ENCODE data around the gene ADGRD2. TPM values are rescaled to one million over a fixed set of nuclear protein-coding genes. Genes with fewer than 3 reads are reported as not detected.

Gene ADGRD2
- total RNA-seq, 1 experiment from 2014 or later: not detected

DNA sequence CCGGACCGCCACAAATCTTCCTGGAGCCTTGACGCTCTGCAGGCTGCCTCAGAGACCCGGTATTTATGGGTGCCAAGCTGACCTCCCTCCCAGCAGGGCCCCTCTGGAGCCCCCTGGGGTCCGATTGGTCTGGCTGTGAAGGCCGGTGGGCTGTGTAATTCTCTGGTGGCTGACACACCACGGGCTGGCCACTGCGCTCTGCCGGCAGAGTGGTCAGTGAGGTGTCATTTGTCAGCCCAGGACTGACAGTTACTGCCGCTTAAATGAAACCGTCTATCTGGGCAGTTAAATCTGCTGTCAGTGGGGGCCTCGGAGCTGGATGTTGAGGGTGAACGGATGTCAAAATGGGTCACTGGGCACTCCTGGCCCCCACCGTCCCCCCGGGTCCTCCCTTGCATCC, 46.2 kb downstream of the ADGRD2 start:
- BruUV-seq (replicated peaks): no TSS peak
- H3K4me1 Mint-ChIP-seq (ENCODE audit: low read depth, unreplicated experiment): no peaks in the 10 kb centered on the region
- no peak for TF ChIP-seq CTCF (IDR thresholded peaks at IDR 0.05; ENCODE audit: unreplicated experiment)
- DNase-seq: no peak
- peaks cover 92% of the 10 kb centered on the region for H3K27me3 Mint-ChIP-seq (ENCODE audit: unreplicated experiment)
- no peaks in the 10 kb centered on the region for H3K9me3 Mint-ChIP-seq (ENCODE audit: low read depth, unreplicated experiment)
- CTCF ChIA-PET: interaction anchor here (0.7 kb wide), 1 partner anchor 1012 kb away, joined by 3 read pairs; no protein-coding TSS in a partner anchor
- H3K36me3 Mint-ChIP-seq (ENCODE audit: insufficient read depth, unreplicated experiment): peaks cover 3% of the 10 kb centered on the region
- no peak overlapping the region for H3K27ac Mint-ChIP-seq (ENCODE audit: unreplicated experiment)
- no peak overlapping the region for H3K4me3 Mint-ChIP-seq (ENCODE audit: low read depth, unreplicated experiment)
- intact Hi-C loops (cut with micrococcal nuclease; ENCODE audit: unreplicated experiment): no loop called here

- no peak for TF ChIP-seq CTCF (IDR thresholded peaks at IDR 0.05; ENCODE audit: unreplicated experiment)
- Mint-ChIP-seq H3K27ac (ENCODE audit: unreplicated experiment) (no peak overlapping the region), H3K27me3 (ENCODE audit: unreplicated experiment) (peaks cover 87% of the 10 kb centered on the region), H3K4me3 (ENCODE audit: low read depth, unreplicated experiment) (no peak overlapping the region), H3K9me3 (ENCODE audit: low read depth, unreplicated experiment) (no peaks in the 10 kb centered on the region), H3K36me3 (ENCODE audit: insufficient read depth, unreplicated experiment) (peaks cover 1% of the 10 kb centered on the region), H3K4me1 (ENCODE audit: low read depth, unreplicated experiment) (no peaks in the 10 kb centered on the region)
- intact Hi-C loops (cut with micrococcal nuclease; ENCODE audit: unreplicated experiment): no loop called here
- no peak for DNase-seq
- CTCF ChIA-PET: no interaction called here
- BruUV-seq (replicated peaks): no TSS peak
Measured at GRCh38 chr9:124497441-124497840, 47.2 kb downstream of the ADGRD2 start.

DNA sequence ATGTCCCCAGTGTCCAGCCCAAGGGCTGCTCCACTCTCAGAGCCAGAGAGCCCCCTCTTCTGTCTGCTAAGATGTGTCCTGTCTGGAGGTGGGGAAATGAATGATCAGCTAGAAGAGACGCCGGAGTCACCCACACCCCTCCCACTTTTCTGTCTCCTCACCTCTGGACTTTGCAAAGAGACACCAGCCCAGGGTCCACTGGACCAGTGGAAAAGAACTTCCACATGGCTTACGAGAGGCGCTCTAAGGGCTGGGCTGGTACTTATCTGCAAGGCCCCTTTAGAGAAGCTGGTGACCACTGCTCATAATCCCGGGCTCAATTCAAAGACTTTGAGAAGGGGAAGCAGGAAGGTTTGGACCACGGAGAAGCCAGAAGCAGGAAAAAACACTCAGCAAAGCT, 47.8 kb downstream of the ADGRD2 start:
- H3K36me3 Mint-ChIP-seq (ENCODE audit: insufficient read depth, unreplicated experiment): no peaks in the 10 kb centered on the region
- H3K27me3 Mint-ChIP-seq (ENCODE audit: unreplicated experiment): peaks cover 81% of the 10 kb centered on the region
- BruUV-seq (replicated peaks): no TSS peak
- no peak for TF ChIP-seq CTCF (IDR thresholded peaks at IDR 0.05; ENCODE audit: unreplicated experiment)
- no peaks in the 10 kb centered on the region for H3K4me1 Mint-ChIP-seq (ENCODE audit: low read depth, unreplicated experiment)
- intact Hi-C loops (cut with micrococcal nuclease; ENCODE audit: unreplicated experiment): no loop called here
- H3K4me3 Mint-ChIP-seq (ENCODE audit: low read depth, unreplicated experiment): no peak overlapping the region
- DNase-seq: no peak
- CTCF ChIA-PET: no interaction called here
- H3K27ac Mint-ChIP-seq (ENCODE audit: unreplicated experiment): no peak overlapping the region
- no peaks in the 10 kb centered on the region for H3K9me3 Mint-ChIP-seq (ENCODE audit: low read depth, unreplicated experiment)

DNA sequence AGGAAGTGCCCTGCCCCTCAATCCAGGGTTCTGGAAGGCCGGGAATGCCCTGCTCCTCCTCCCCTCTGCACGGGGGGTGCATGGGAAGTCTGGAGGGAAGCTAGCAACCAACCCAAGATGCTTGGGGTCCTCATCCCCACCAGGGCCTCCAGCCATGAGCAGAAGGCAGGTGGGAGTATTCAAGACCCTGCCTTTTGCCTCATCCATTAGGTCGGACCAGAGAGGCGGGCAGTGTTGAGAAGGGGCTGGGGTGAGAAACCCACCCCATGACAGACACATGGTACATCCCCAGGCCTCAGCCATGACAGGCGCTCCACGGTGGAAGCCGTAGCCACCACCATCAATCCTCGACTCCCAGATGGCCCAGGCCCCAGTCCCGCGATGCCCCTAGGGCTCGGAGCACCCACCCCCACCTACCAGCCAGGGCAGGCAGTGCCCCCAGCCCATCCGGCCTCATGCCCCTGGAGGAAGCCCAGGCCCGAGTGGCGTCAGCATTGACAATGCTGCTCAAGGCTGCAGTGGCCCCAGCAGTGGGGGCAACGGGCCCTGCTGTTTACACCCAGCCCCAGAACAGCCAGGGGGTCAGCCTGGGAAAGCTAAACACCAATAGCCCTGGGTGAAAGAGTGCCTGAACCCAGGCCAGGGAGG, 48.4 kb downstream of the ADGRD2 start:
- intact Hi-C loops (cut with micrococcal nuclease; ENCODE audit: unreplicated experiment): no loop called here
- Mint-ChIP-seq H3K36me3 (ENCODE audit: insufficient read depth, unreplicated experiment) (no peaks in the 10 kb centered on the region), H3K4me3 (ENCODE audit: low read depth, unreplicated experiment) (no peak overlapping the region), H3K9me3 (ENCODE audit: low read depth, unreplicated experiment) (no peaks in the 10 kb centered on the region), H3K4me1 (ENCODE audit: low read depth, unreplicated experiment) (peaks cover 2% of the 10 kb centered on the region), H3K27me3 (ENCODE audit: unreplicated experiment) (peaks cover 85% of the 10 kb centered on the region), H3K27ac (ENCODE audit: unreplicated experiment) (no peak overlapping the region)
- CTCF ChIA-PET: no interaction called here
- DNase-seq: no peak
- no peak for TF ChIP-seq CTCF (IDR thresholded peaks at IDR 0.05; ENCODE audit: unreplicated experiment)
- BruUV-seq (replicated peaks): no TSS peak

Data from Calu3 (cell line).